ENCODE results near the gene NOP58. TPM values are rescaled to one million over a fixed set of nuclear protein-coding genes. Genes with fewer than 3 reads are reported as not detected.

NOP58 gene
- total RNA-seq, 1 donor from 2014 or later: 75.2 TPM

GRCh38 chr2:202290970-202291369 is 25.4 kb downstream of the NOP58 start:
- Histone ChIP-seq H3K36me3 (ENCODE audit: control insufficient read depth, insufficient read depth, low read length) (no peaks in the 10 kb centered on the region), H3K4me3 (ENCODE audit: low read depth, low read length) (no peak overlapping the region), H3K27me3 (ENCODE audit: control insufficient read depth, insufficient read depth, low read length) (no peaks in the 10 kb centered on the region)
- TF ChIP-seq CTCF (IDR thresholded peaks at IDR 0.05; ENCODE audit: insufficient read depth, low read length, poor library complexity, severe bottlenecking): no peak
- no peak for DNase-seq (ENCODE audit: low read depth)

GRCh38 chr2:202299712-202300111 is 34.1 kb downstream of the NOP58 start:
- peaks cover under 1% of the 10 kb centered on the region for H3K36me3 ChIP-seq (ENCODE audit: control insufficient read depth, insufficient read depth, low read length)
- no peaks in the 10 kb centered on the region for H3K27me3 ChIP-seq (ENCODE audit: control insufficient read depth, insufficient read depth, low read length)
- H3K4me3 ChIP-seq (ENCODE audit: low read depth, low read length): no peak overlapping the region
- no peak for DNase-seq (ENCODE audit: low read depth)
- TF ChIP-seq CTCF (IDR thresholded peaks at IDR 0.05; ENCODE audit: insufficient read depth, low read length, poor library complexity, severe bottlenecking): no peak

- peaks cover 3% of the 10 kb centered on the region for H3K36me3 ChIP-seq (ENCODE audit: control insufficient read depth, insufficient read depth, low read length)
- H3K27me3 ChIP-seq (ENCODE audit: control insufficient read depth, insufficient read depth, low read length): no peaks in the 10 kb centered on the region
- no peak for DNase-seq (ENCODE audit: low read depth)
- H3K4me3 ChIP-seq (ENCODE audit: low read depth, low read length): no peak overlapping the region
- TF ChIP-seq CTCF (IDR thresholded peaks at IDR 0.05; ENCODE audit: insufficient read depth, low read length, poor library complexity, severe bottlenecking): no peak
Measured at GRCh38 chr2:202306034-202306433, 40.5 kb downstream of the NOP58 start.

GRCh38 chr2:202307690-202308089 is 42.1 kb downstream of the NOP58 start:
- H3K36me3 ChIP-seq (ENCODE audit: control insufficient read depth, insufficient read depth, low read length): peaks cover 3% of the 10 kb centered on the region
- no peaks in the 10 kb centered on the region for H3K27me3 ChIP-seq (ENCODE audit: control insufficient read depth, insufficient read depth, low read length)
- no peak for TF ChIP-seq CTCF (IDR thresholded peaks at IDR 0.05; ENCODE audit: insufficient read depth, low read length, poor library complexity, severe bottlenecking)
- DNase-seq (ENCODE audit: low read depth): no peak
- H3K4me3 ChIP-seq (ENCODE audit: low read depth, low read length): no peak overlapping the region

- H3K27me3 ChIP-seq (ENCODE audit: control insufficient read depth, insufficient read depth, low read length): no peaks in the 10 kb centered on the region
- no peak for TF ChIP-seq CTCF (IDR thresholded peaks at IDR 0.05; ENCODE audit: insufficient read depth, low read length, poor library complexity, severe bottlenecking)
- H3K4me3 ChIP-seq (ENCODE audit: low read depth, low read length): no peak overlapping the region
- DNase-seq (ENCODE audit: low read depth): no peak
- H3K36me3 ChIP-seq (ENCODE audit: control insufficient read depth, insufficient read depth, low read length): no peaks in the 10 kb centered on the region
Measured at GRCh38 chr2:202311823-202312388, 46.3 kb downstream of the NOP58 start.

- DNase-seq (ENCODE audit: low read depth): no peak
- TF ChIP-seq CTCF (IDR thresholded peaks at IDR 0.05; ENCODE audit: insufficient read depth, low read length, poor library complexity, severe bottlenecking): no peak
- Histone ChIP-seq H3K36me3 (ENCODE audit: control insufficient read depth, insufficient read depth, low read length) (no peaks in the 10 kb centered on the region), H3K27me3 (ENCODE audit: control insufficient read depth, insufficient read depth, low read length) (no peaks in the 10 kb centered on the region), H3K4me3 (ENCODE audit: low read depth, low read length) (no peak overlapping the region)
Measured at GRCh38 chr2:202314116-202314515, 48.6 kb downstream of the NOP58 start.

Data from kidney epithelial cell (primary cell).